Spleen (tissue), 7 donors: ENCODE data around the gene INTS4.

Experiments used
- POLR2A ChIP-seq, 3 donors: fragments of 450-650 bp; IDR thresholded peaks; one replicate each; pipeline ENCODE4 v1.5.1; 2017; ENCODE audit warnings: antibody characterized with exemption in 3 of 3, mild to moderate bottlenecking in 1 of 3
- POLR2AphosphoS5 ChIP-seq, 3 donors: sonication (generic); formaldehyde crosslinking; IDR thresholded peaks; one replicate each; pipeline ENCODE4 v1.5.1; 2017; ENCODE audit warnings: antibody characterized with exemption in 3 of 3
- TF ChIP-seq, protein P1 (sequence below), 11 experiments: fragments of 200-600 bp in 7 of 11; fragments of 450-650 bp in 4 of 11; sonication (generic) in 4 of 11; IDR thresholded peaks in 8 of 11; conservative IDR thresholded peaks in 3 of 11; 1 replicate in 7 of 11; 2 replicates in 4 of 11; pipeline versions ENCODE4 v1.4.0 to v1.8.0; 2016 to 2021; ENCODE audit warnings: antibody characterized with exemption in 11 of 11, inconsistent platforms in 4 of 11, mild to moderate bottlenecking in 1 of 11
- donor health status: DM: no; HTN: no; CAD: no; lungs with moderate emphysema.
- donor health status: DM: no; HTN: no; CAD: no.
- donor health status: DM: no; HTN: no; CAD: no.

- TF ChIP-seq, protein P1, sequence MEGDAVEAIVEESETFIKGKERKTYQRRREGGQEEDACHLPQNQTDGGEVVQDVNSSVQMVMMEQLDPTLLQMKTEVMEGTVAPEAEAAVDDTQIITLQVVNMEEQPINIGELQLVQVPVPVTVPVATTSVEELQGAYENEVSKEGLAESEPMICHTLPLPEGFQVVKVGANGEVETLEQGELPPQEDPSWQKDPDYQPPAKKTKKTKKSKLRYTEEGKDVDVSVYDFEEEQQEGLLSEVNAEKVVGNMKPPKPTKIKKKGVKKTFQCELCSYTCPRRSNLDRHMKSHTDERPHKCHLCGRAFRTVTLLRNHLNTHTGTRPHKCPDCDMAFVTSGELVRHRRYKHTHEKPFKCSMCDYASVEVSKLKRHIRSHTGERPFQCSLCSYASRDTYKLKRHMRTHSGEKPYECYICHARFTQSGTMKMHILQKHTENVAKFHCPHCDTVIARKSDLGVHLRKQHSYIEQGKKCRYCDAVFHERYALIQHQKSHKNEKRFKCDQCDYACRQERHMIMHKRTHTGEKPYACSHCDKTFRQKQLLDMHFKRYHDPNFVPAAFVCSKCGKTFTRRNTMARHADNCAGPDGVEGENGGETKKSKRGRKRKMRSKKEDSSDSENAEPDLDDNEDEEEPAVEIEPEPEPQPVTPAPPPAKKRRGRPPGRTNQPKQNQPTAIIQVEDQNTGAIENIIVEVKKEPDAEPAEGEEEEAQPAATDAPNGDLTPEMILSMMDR (IDR thresholded peaks at IDR 0.05 in 8 of 11, conservative IDR thresholded peaks at IDR 0.05 in 3 of 11): no peak
- no peak for TF ChIP-seq POLR2A (IDR thresholded peaks at IDR 0.05)
- TF ChIP-seq POLR2AphosphoS5 (IDR thresholded peaks at IDR 0.05): no peak
Measured at GRCh38 chr11:78025378-78025777, 30.9 kb upstream of the INTS4 start.
